NCI-H1105 (cell line): ENCODE results near the gene FAM210B.
"Not testable (repeated sequence)": the region's sequence is repeated elsewhere in the genome, so short reads cannot be mapped to it uniquely, and the experiment has no call there.

ENCODE experiments used
- DNase-seq: peaks from one replicate; lab custom pipeline; 2025; lab: John Stamatoyannopoulos, UW

FAM210B gene

GRCh38 chr20:56392881-56393482 lies 34.2 kb downstream of the FAM210B start:
- DNase-seq: no peak

- no peak for DNase-seq
Measured at GRCh38 chr20:56393653-56394052, 34.9 kb downstream of the FAM210B start.

- no peak for DNase-seq
Measured at GRCh38 chr20:56395166-56395565, 36.4 kb downstream of the FAM210B start.

- DNase-seq: peak; percentile 3
Measured at GRCh38 chr20:56400001-56400640, 41.3 kb downstream of the FAM210B start.

GRCh38 chr20:56403465-56403864 lies 44.7 kb downstream of the FAM210B start:
- no peak for DNase-seq

- not testable (repeated sequence) for DNase-seq
Measured at GRCh38 chr20:56405356-56405755, 46.6 kb downstream of the FAM210B start.

DNA sequence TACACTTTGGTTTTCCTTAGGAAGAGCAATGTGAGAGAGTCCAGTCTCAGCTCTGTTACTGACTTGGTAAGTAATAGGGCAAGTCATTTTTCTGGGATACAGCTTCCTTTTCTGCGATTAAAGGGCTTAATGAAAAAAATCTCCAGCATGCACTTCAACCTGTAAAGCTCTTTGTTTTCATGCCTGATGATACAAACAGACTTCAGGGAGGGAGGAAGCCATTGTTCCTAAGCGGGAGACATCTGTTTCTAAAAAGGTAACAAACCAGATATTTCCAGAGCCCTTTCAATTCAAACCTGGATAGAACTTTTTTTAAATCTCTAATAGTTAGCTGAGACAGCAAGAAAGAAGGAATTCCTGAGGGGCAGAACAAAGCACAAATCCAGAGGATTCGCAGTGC lies 48.1 kb downstream of the FAM210B start:
- DNase-seq: no peak

DNA sequence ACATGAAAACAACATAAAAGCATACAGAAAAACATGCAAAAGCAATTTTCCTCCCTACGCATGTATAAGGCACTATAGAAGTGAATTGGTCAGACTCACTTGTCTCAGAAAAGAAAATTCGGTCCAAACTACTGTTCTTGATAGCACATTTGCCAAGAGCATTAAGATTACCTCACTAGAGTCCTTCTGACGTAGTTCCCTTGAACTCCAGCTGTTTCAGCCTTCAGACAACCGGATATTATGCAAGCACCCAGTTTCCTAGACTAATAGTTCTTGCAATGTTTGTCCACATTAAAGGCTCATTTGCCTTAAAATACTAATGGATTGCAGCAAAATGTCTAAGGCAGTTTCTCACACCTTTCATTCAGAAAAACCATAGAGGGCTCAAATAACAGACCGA lies 50.7 kb downstream of the FAM210B start:
- DNase-seq: no peak

GRCh38 chr20:56409956-56410355 lies 51.2 kb downstream of the FAM210B start:
- DNase-seq: no peak

- not testable (repeated sequence) for DNase-seq
Measured at GRCh38 chr20:56411287-56411686, 52.5 kb downstream of the FAM210B start.

GRCh38 chr20:56411759-56412472 lies 53.1 kb downstream of the FAM210B start, which contains the start of gene CASS4:
Gene CASS4, plus strand, starts transcription at chr20:56412260. Its CDS starts 199 bp downstream, at chr20:56412459.
- no peak for DNase-seq

GRCh38 chr20:56412473-56412790 lies 53.7 kb downstream of the FAM210B start:
- no peak for DNase-seq

GRCh38 chr20:56412949-56413348 lies 54.2 kb downstream of the FAM210B start:
- no peak for DNase-seq

DNA sequence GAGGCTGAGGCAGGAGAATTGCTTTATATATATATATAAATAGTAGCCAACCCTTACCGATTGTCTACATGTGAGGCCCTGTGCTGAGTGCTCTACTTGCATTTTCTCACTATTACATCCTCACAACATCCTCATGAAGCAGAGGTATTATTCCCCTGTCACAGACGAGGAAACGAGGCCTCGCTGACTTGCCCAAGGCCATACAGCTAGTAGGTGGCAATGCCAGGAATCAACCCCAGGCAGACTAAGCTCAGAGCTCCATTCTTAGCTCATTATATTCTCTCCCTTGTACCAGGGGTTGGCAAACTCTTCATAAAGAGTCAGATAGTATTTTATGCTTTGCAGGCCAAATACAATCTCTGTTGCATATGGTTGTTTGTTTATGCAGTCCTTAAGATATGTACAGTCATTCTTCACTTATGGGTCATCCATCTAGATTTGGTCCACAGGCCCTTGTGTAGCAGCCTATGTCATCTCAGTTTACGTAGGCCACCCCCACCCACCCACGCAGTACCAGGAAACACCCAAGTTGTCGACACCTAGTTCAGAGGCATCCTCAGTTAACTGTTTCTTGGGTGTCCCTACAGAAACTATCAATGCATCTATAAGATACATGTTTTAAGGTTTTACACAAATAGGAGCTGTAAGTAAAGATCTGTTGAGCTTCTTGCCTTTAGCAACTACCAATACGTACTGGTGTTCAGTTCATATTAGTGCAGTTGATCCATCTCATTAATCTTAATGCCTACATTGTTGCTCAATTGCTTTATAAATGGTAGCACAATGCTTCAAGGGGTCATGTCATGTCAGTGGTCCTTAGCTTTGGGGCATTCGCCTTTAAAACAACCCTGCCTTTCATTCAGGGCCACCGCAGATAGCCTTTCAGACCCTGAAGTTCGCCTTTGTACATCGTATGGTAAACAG lies 56.3 kb downstream of the FAM210B start:
- no peak for DNase-seq

DNA sequence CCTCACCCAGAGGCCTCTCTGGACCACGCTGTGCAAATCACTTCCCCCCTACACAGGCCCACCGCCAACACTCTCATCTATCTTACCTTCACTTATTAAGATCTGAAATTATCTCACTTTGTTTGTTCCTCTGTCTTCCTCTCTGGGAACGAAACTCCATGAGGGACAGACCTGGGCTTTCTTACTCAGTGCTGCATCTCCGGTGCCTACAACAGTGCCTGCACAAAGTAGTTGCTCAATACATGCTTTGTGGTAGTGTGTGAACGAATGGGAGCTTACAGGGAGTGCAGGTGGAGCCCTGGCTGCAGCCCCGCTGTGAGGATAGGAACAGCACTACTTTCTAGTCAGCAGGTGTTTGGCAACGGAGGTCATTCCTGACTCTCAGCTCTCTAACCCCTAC lies 58.6 kb downstream of the FAM210B start:
- no peak for DNase-seq

GRCh38 chr20:56417911-56418310 lies 59.1 kb downstream of the FAM210B start:
- DNase-seq: no peak
